ENCODE measurements around the gene SPINK5. TPM values are rescaled to one million over a fixed set of nuclear protein-coding genes. Genes with fewer than 3 reads are reported as not detected.

Gene SPINK5
- polyA plus RNA-seq, 3 donors = not detected

DNA sequence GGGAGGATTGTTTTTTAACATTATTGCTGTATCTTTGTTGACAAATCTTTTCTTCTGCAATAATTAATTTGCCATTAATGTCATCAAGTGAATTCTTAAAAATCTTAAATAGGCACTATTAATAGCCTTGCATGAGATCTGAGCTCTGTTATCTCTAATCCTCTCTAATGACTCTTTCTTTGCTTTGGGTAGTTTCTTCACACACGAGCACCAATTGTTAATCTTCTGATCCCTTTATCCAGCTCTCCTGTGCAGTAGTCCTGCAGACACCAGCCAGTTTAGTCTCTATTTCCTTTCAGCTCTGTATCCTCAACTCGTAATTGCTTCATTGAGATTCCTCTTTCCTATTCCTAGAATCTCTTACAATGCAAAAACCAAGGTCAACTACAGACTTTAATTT lies 112.7 kb downstream of the SPINK5 start:
- Mint-ChIP-seq H3K4me3 (no peak overlapping the region), H3K27ac (no peak overlapping the region), H3K9me3 (no peaks in the 10 kb centered on the region), H3K27me3 (ENCODE audit: low read depth in 3 of 3) (peaks cover 1 to 8% (median 6%) of the 10 kb centered on the region in 3 donors), H3K36me3 (no peaks in the 10 kb centered on the region), H3K4me1 (peaks cover 2% of the 10 kb centered on the region)
- Histone ChIP-seq H3K4me2 (replicated peaks; ENCODE audit: extremely low read depth, low read length, poor library complexity, severe bottlenecking) (no peak overlapping the region), H3K36me3 (replicated peaks in 1 of 2; ENCODE audit: control insufficient read depth in 1 of 2, insufficient read depth in 2 of 2, low read length in 2 of 2) (no peaks in the 10 kb centered on the region), H3K27ac (ENCODE audit: low read depth in 1 of 2, low read length in 2 of 2) (no peak overlapping the region), H4K20me1 (ENCODE audit: insufficient read depth, low read length) (no peaks in the 10 kb centered on the region), H3K4me3 (replicated peaks in 1 of 3; ENCODE audit: low read depth in 2 of 3, low read length in 3 of 3) (no peak overlapping the region), H3K4me1 (ENCODE audit: control insufficient read depth in 1 of 2, insufficient read depth in 2 of 2, low read length in 2 of 2) (no peaks in the 10 kb centered on the region), H3K27me3 (ENCODE audit: control insufficient read depth in 2 of 2, insufficient read depth in 2 of 2, low read length in 2 of 2) (no peaks in the 10 kb centered on the region), H2AFZ (ENCODE audit: insufficient read depth, low read depth, low read length, poor library complexity, severe bottlenecking) (no peak overlapping the region), H3K9ac (ENCODE audit: insufficient read depth, low read length, poor library complexity, severe bottlenecking) (no peak overlapping the region), H3K9me3 (replicated peaks in 1 of 2; ENCODE audit: control insufficient read depth in 1 of 2, insufficient read depth in 1 of 2, low read length in 2 of 2) (no peaks in the 10 kb centered on the region), H3K79me2 (ENCODE audit: insufficient read depth, low read length) (no peaks in the 10 kb centered on the region)
- no peak for TF ChIP-seq CTCF (IDR thresholded peaks at IDR 0.05)
- 86% methylated on average over 2 of the region's 2 CpGs for WGBS (ENCODE audit: insufficient coverage)
- intact Hi-C loops (cut with micrococcal nuclease) = loop anchor here (5.0 to 10.0 kb wide), 3 partner anchors 198 to 556 kb away; no protein-coding TSS in a partner anchor
- no peak for DNase-seq

- no peak for TF ChIP-seq CTCF (IDR thresholded peaks at IDR 0.05)
- no peaks in the 10 kb centered on the region for H4K20me1 ChIP-seq (ENCODE audit: insufficient read depth, low read length)
- H3K36me3 Mint-ChIP-seq = no peaks in the 10 kb centered on the region
- H3K9me3 Mint-ChIP-seq = no peaks in the 10 kb centered on the region
- no peak for DNase-seq
- H3K27ac Mint-ChIP-seq = no peak overlapping the region
- H3K27me3 ChIP-seq (ENCODE audit: control insufficient read depth in 2 of 2, insufficient read depth in 2 of 2, low read length in 2 of 2) = no peaks in the 10 kb centered on the region
- H3K4me2 ChIP-seq (replicated peaks; ENCODE audit: extremely low read depth, low read length, poor library complexity, severe bottlenecking) = no peak overlapping the region
- peaks cover 1 to 8% (median 6%) of the 10 kb centered on the region in 3 donors for H3K27me3 Mint-ChIP-seq (ENCODE audit: low read depth in 3 of 3)
- no peak overlapping the region for H3K4me3 ChIP-seq (replicated peaks in 1 of 3; ENCODE audit: low read depth in 2 of 3, low read length in 3 of 3)
- no peak overlapping the region for H3K9ac ChIP-seq (ENCODE audit: insufficient read depth, low read length, poor library complexity, severe bottlenecking)
- H3K79me2 ChIP-seq (ENCODE audit: insufficient read depth, low read length) = no peaks in the 10 kb centered on the region
- H3K36me3 ChIP-seq (replicated peaks in 1 of 2; ENCODE audit: control insufficient read depth in 1 of 2, insufficient read depth in 2 of 2, low read length in 2 of 2) = no peaks in the 10 kb centered on the region
- H3K4me1 Mint-ChIP-seq = peaks cover 2% of the 10 kb centered on the region
- no peaks in the 10 kb centered on the region for H3K4me1 ChIP-seq (ENCODE audit: control insufficient read depth in 1 of 2, insufficient read depth in 2 of 2, low read length in 2 of 2)
- H2AFZ ChIP-seq (ENCODE audit: insufficient read depth, low read depth, low read length, poor library complexity, severe bottlenecking) = no peak overlapping the region
- H3K9me3 ChIP-seq (replicated peaks in 1 of 2; ENCODE audit: control insufficient read depth in 1 of 2, insufficient read depth in 1 of 2, low read length in 2 of 2) = no peaks in the 10 kb centered on the region
- WGBS (ENCODE audit: insufficient coverage) = no CpG with 5 or more reads among the region's 1 CpG
- intact Hi-C loops (cut with micrococcal nuclease) = loop anchor here (5.0 to 10.0 kb wide), 3 partner anchors 198 to 555 kb away; no protein-coding TSS in a partner anchor
- no peak overlapping the region for H3K27ac ChIP-seq (ENCODE audit: low read depth in 1 of 2, low read length in 2 of 2)
- H3K4me3 Mint-ChIP-seq = no peak overlapping the region
Observed at GRCh38 chr5:148177207-148177606, 113.4 kb downstream of the SPINK5 start.
